GM23338 (cell line): ENCODE measurements around the gene ADCY5. TPM values are rescaled to one million over a fixed set of nuclear protein-coding genes. Genes with fewer than 3 reads are reported as not detected.

Experiments
- ATAC-seq: fragments of 200-7000 bp; cut with Tn5 transposase; 3 replicates; pipeline ENCODE4 v1.9.1; 2020
- DNase-seq: peaks from one replicate; pipeline ENCODE4 v3.0.0-alpha.2; 2015; ENCODE audit warnings: low spot score
- H2AFZ ChIP-seq: fragments of 200-600 bp; sonication (generic); 2 replicates; pipeline ENCODE4 v1.8.0; 2016; ENCODE audit warnings: antibody characterized with exemption, mild to moderate bottlenecking, moderate library complexity
- H3F3A ChIP-seq: fragments of 200-600 bp; sonication (generic); replicated peaks from 2 replicates; pipeline ENCODE4 v1.8.0; 2017; ENCODE audit warnings: antibody characterized with exemption, mixed run types, low read depth
- H3K27ac ChIP-seq: fragments of 200-600 bp; sonication (generic); 2 replicates; pipeline ENCODE4 v1.6.1; 2016; ENCODE audit warnings: low read depth
- H3K27me3 ChIP-seq: fragments of 200-600 bp; sonication (generic); 2 replicates; pipeline ENCODE4 v1.8.0; 2016; ENCODE audit warnings: mild to moderate bottlenecking, mixed run types, moderate library complexity; ENCODE audit not compliant: insufficient read depth
- H3K36me3 ChIP-seq: fragments of 200-600 bp; sonication (generic); 2 replicates; pipeline ENCODE4 v1.8.0; 2016; ENCODE audit warnings: mild to moderate bottlenecking; ENCODE audit not compliant: insufficient read depth
- H3K4me1 ChIP-seq: fragments of 200-600 bp; sonication (generic); 2 replicates; pipeline ENCODE4 v1.8.0; 2016; ENCODE audit warnings: mild to moderate bottlenecking, moderate library complexity; ENCODE audit not compliant: insufficient read depth
- H3K4me2 ChIP-seq: fragments of 200-600 bp; sonication (generic); 2 replicates; pipeline ENCODE4 v1.7.1; 2017; ENCODE audit warnings: mixed run types
- H3K4me3 ChIP-seq: fragments of 200-600 bp; sonication (generic); 2 replicates; pipeline ENCODE4 v1.6.1; 2016; ENCODE audit warnings: mixed run types
- H3K79me2 ChIP-seq: fragments of 200-600 bp; sonication (generic); replicated peaks from 2 replicates; pipeline ENCODE4 v1.8.0; 2017; ENCODE audit warnings: mild to moderate bottlenecking; ENCODE audit not compliant: insufficient read depth
- H3K9me2 ChIP-seq: fragments of 200-600 bp; sonication (generic); 2 replicates; pipeline ENCODE4 v1.8.0; 2017; ENCODE audit not compliant: insufficient read depth
- H4K20me1 ChIP-seq: fragments of 200-600 bp; sonication (generic); replicated peaks from 2 replicates; pipeline ENCODE4 v1.8.0; 2017; ENCODE audit warnings: mild to moderate bottlenecking; ENCODE audit not compliant: insufficient read depth
- H3K27ac Mint-ChIP-seq: 2 replicates; pipeline ENCODE4 v1.8.0; 2020; ENCODE audit warnings: inconsistent platforms, mild to moderate bottlenecking, moderate library complexity, mixed read lengths
- H3K27me3 Mint-ChIP-seq: 3 replicates; pipeline ENCODE4 v1.8.0; 2022; ENCODE audit warnings: low read depth, mild to moderate bottlenecking, moderate library complexity, mixed read lengths, inconsistent platforms; ENCODE audit not compliant: insufficient read depth, poor library complexity
- H3K36me3 Mint-ChIP-seq: 3 replicates; pipeline ENCODE4 v1.8.0; 2021; ENCODE audit warnings: low read depth, mild to moderate bottlenecking, inconsistent platforms, moderate library complexity, mixed read lengths
- H3K4me1 Mint-ChIP-seq: 3 replicates; pipeline ENCODE4 v1.8.0; 2020; ENCODE audit warnings: mild to moderate bottlenecking, inconsistent platforms, mixed read lengths
- H3K4me3 Mint-ChIP-seq: 3 replicates; pipeline ENCODE4 v1.8.0; 2021; ENCODE audit warnings: moderate library complexity, mild to moderate bottlenecking, inconsistent platforms, mixed read lengths
- H3K9me3 Mint-ChIP-seq: 3 replicates; pipeline ENCODE4 v1.8.0; 2020; ENCODE audit warnings: moderate library complexity, mild to moderate bottlenecking, inconsistent platforms, mixed read lengths
- EZH2phosphoT487 ChIP-seq: fragments of 200-600 bp; sonication (generic); IDR thresholded peaks from one replicate; pipeline ENCODE4 v1.8.1; 2018; ENCODE audit warnings: antibody characterized with exemption; ENCODE audit not compliant: unreplicated experiment
- NANOG ChIP-seq: IDR thresholded peaks from 2 replicates; pipeline ENCODE4 v1.6.1; 2016; ENCODE audit warnings: antibody characterized with exemption, borderline replicate concordance
- ZNF114 ChIP-seq: fragments of 250-450 bp; sonication (Bioruptor Pico); IDR thresholded peaks from 2 replicates; pipeline ENCODE4 v1.5.0; 2020; ENCODE audit warnings: mild to moderate bottlenecking, moderate library complexity
- polyA plus RNA-seq: library from polyadenylated mRNA; unstranded; fragments of >200 nt; fragmentation: Nextera tagmentation; extraction: Ambion mirVana; gene quantifications from 2 replicates; pipeline ENCODE4 v1.2.1, GENCODE V29; 2016
- total RNA-seq: library from RNA; depleted of rRNA; stranded (reverse); fragments of >200 nt; shearing (Covaris generic); gene quantifications from 2 replicates; pipeline ENCODE4 v1.2.3, GENCODE V29; 2014
- TF ChIP-seq, protein P1 (sequence below): fragments of 250-450 bp; sonication (Bioruptor Pico); IDR thresholded peaks from 2 replicates; pipeline ENCODE4 v1.5.0; 2020; ENCODE audit warnings: mild to moderate bottlenecking, moderate library complexity
- TF ChIP-seq, protein P2 (sequence below): IDR thresholded peaks from one replicate; pipeline ENCODE4 v1.6.1; 2018; ENCODE audit warnings: antibody characterized with exemption; ENCODE audit not compliant: unreplicated experiment
- TF ChIP-seq, protein P3 (sequence below), 2 experiments: fragments of 200-600 bp in 1 of 2; sonication (generic) in 1 of 2; conservative IDR thresholded peaks; 2 replicates each; pipeline versions ENCODE4 v1.5.1 to v1.6.1; 2016 to 2017; ENCODE audit warnings: antibody characterized with exemption in 2 of 2, low read depth in 2 of 2, mild to moderate bottlenecking in 2 of 2, moderate library complexity in 1 of 2

ADCY5 gene
- total and polyA plus RNA-seq, 2 experiments from 2014 or later = 3.5 to 10.2 TPM

DNA sequence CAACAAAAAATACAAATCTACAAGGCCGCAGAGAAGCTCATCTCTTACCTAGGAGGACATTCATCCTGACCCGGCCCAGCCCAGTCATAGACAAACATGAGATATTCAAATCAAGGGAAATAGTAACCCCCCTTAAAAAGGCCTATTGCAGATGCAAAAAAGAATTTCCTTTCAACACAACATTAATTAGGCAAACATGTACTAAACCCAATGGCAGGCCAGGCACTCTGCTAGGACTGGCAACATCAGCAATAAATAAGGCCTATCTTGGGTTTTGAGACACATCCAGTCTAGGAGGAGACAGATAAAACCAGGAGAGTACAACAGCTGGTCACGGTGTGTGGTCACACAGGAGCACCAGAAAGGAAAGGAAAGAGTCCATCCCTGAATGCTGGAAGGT, 61.4 kb downstream of the ADCY5 start:
- Mint-ChIP-seq H3K36me3 (no peaks in the 10 kb centered on the region), H3K4me3 (no peak overlapping the region), H3K27ac (no peak overlapping the region), H3K9me3 (no peaks in the 10 kb centered on the region), H3K27me3 (peaks cover 11% of the 10 kb centered on the region), H3K4me1 (peaks cover 37% of the 10 kb centered on the region)
- ATAC-seq = no peak
- H3K79me2 ChIP-seq = no peaks in the 10 kb centered on the region
- H4K20me1 ChIP-seq = no peaks in the 10 kb centered on the region
- H3K4me3 ChIP-seq = no peak overlapping the region
- no peak overlapping the region for H2AFZ ChIP-seq
- peaks cover 9% of the 10 kb centered on the region for H3K4me1 ChIP-seq
- no peaks in the 10 kb centered on the region for H3F3A ChIP-seq
- no peaks in the 10 kb centered on the region; the same call in 1 of the 2 replicates for H3K9me2 ChIP-seq
- no peaks in the 10 kb centered on the region for H3K27me3 ChIP-seq
- TF ChIP-seq, protein P1, sequence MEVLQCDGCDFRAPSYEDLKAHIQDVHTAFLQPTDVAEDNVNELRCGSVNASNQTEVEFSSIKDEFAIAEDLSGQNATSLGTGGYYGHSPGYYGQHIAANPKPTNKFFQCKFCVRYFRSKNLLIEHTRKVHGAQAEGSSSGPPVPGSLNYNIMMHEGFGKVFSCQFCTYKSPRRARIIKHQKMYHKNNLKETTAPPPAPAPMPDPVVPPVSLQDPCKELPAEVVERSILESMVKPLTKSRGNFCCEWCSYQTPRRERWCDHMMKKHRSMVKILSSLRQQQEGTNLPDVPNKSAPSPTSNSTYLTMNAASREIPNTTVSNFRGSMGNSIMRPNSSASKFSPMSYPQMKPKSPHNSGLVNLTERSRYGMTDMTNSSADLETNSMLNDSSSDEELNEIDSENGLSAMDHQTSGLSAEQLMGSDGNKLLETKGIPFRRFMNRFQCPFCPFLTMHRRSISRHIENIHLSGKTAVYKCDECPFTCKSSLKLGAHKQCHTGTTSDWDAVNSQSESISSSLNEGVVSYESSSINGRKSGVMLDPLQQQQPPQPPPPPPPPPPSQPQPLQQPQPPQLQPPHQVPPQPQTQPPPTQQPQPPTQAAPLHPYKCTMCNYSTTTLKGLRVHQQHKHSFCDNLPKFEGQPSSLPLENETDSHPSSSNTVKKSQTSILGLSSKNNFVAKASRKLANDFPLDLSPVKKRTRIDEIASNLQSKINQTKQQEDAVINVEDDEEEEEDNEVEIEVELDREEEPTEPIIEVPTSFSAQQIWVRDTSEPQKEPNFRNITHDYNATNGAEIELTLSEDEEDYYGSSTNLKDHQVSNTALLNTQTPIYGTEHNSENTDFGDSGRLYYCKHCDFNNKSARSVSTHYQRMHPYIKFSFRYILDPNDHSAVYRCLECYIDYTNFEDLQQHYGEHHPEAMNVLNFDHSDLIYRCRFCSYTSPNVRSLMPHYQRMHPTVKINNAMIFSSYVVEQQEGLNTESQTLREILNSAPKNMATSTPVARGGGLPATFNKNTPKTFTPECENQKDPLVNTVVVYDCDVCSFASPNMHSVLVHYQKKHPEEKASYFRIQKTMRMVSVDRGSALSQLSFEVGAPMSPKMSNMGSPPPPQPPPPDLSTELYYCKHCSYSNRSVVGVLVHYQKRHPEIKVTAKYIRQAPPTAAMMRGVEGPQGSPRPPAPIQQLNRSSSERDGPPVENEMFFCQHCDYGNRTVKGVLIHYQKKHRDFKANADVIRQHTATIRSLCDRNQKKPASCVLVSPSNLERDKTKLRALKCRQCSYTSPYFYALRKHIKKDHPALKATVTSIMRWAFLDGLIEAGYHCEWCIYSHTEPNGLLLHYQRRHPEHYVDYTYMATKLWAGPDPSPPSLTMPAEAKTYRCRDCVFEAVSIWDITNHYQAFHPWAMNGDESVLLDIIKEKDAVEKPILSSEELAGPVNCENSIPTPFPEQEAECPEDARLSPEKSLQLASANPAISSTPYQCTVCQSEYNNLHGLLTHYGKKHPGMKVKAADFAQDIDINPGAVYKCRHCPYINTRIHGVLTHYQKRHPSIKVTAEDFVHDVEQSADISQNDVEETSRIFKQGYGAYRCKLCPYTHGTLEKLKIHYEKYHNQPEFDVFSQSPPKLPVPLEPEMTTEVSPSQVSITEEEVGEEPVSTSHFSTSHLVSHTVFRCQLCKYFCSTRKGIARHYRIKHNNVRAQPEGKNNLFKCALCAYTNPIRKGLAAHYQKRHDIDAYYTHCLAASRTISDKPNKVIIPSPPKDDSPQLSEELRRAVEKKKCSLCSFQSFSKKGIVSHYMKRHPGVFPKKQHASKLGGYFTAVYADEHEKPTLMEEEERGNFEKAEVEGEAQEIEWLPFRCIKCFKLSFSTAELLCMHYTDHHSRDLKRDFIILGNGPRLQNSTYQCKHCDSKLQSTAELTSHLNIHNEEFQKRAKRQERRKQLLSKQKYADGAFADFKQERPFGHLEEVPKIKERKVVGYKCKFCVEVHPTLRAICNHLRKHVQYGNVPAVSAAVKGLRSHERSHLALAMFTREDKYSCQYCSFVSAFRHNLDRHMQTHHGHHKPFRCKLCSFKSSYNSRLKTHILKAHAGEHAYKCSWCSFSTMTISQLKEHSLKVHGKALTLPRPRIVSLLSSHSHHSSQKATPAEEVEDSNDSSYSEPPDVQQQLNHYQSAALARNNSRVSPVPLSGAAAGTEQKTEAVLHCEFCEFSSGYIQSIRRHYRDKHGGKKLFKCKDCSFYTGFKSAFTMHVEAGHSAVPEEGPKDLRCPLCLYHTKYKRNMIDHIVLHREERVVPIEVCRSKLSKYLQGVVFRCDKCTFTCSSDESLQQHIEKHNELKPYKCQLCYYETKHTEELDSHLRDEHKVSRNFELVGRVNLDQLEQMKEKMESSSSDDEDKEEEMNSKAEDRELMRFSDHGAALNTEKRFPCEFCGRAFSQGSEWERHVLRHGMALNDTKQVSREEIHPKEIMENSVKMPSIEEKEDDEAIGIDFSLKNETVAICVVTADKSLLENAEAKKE = no peak
- TF ChIP-seq, protein P2, sequence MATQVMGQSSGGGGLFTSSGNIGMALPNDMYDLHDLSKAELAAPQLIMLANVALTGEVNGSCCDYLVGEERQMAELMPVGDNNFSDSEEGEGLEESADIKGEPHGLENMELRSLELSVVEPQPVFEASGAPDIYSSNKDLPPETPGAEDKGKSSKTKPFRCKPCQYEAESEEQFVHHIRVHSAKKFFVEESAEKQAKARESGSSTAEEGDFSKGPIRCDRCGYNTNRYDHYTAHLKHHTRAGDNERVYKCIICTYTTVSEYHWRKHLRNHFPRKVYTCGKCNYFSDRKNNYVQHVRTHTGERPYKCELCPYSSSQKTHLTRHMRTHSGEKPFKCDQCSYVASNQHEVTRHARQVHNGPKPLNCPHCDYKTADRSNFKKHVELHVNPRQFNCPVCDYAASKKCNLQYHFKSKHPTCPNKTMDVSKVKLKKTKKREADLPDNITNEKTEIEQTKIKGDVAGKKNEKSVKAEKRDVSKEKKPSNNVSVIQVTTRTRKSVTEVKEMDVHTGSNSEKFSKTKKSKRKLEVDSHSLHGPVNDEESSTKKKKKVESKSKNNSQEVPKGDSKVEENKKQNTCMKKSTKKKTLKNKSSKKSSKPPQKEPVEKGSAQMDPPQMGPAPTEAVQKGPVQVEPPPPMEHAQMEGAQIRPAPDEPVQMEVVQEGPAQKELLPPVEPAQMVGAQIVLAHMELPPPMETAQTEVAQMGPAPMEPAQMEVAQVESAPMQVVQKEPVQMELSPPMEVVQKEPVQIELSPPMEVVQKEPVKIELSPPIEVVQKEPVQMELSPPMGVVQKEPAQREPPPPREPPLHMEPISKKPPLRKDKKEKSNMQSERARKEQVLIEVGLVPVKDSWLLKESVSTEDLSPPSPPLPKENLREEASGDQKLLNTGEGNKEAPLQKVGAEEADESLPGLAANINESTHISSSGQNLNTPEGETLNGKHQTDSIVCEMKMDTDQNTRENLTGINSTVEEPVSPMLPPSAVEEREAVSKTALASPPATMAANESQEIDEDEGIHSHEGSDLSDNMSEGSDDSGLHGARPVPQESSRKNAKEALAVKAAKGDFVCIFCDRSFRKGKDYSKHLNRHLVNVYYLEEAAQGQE = no peak
- no peak for TF ChIP-seq EZH2phosphoT487
- no peak for TF ChIP-seq ZNF114 (CRISPR knock-in tag)
- TF ChIP-seq, protein P3, sequence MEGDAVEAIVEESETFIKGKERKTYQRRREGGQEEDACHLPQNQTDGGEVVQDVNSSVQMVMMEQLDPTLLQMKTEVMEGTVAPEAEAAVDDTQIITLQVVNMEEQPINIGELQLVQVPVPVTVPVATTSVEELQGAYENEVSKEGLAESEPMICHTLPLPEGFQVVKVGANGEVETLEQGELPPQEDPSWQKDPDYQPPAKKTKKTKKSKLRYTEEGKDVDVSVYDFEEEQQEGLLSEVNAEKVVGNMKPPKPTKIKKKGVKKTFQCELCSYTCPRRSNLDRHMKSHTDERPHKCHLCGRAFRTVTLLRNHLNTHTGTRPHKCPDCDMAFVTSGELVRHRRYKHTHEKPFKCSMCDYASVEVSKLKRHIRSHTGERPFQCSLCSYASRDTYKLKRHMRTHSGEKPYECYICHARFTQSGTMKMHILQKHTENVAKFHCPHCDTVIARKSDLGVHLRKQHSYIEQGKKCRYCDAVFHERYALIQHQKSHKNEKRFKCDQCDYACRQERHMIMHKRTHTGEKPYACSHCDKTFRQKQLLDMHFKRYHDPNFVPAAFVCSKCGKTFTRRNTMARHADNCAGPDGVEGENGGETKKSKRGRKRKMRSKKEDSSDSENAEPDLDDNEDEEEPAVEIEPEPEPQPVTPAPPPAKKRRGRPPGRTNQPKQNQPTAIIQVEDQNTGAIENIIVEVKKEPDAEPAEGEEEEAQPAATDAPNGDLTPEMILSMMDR (conservative IDR thresholded peaks at IDR 0.05; ENCODE audit: low read depth in 2 of 2) = no peak
- no peak for TF ChIP-seq NANOG
- no peak overlapping the region for H3K4me2 ChIP-seq
- no peaks in the 10 kb centered on the region for H3K36me3 ChIP-seq
- no peak overlapping the region for H3K27ac ChIP-seq
- DNase-seq = no peak
